GM19455 (cell line): ENCODE results near the gene SULT1A4.
"Not testable (repeated sequence)": the region's sequence is repeated elsewhere in the genome, so short reads cannot be mapped to it uniquely, and the experiment has no call there.

Experiments
- ATAC-seq: cut with Tn5 transposase; IDR thresholded peaks from one replicate; pipeline ENCODE4 v1.9.1; 2021; ENCODE audit not compliant: unreplicated experiment

The SULT1A4 gene

GRCh38 chr16:29459706-29460646 lies at the start of gene SULT1A4:
TSS of gene SULT1A4 (plus strand) at chr16:29459913. CDS start at chr16:29461386, 1,473 bp downstream.
- ATAC-seq: not testable (repeated sequence)

GRCh38 chr16:29423587-29423986 lies 36.1 kb upstream of the SULT1A4 start:
- not testable (repeated sequence) for ATAC-seq

GRCh38 chr16:29425390-29425789 lies 34.3 kb upstream of the SULT1A4 start:
- ATAC-seq: not testable (repeated sequence)

GRCh38 chr16:29453754-29454153 lies 6.0 kb upstream of the SULT1A4 start:
- ATAC-seq: peak; percentile 14

- peak; percentile 88 for ATAC-seq
Measured at GRCh38 chr16:29454269-29454668, 5.4 kb upstream of the SULT1A4 start, which contains the start of the genes BOLA2 and SLX1B. TSS of gene BOLA2 (minus strand) at chr16:29454351. CDS start at chr16:29454253, 98 bp downstream. TSS of gene SLX1B (plus strand) at chr16:29454533.

GRCh38 chr16:29454828-29455227 lies 4.9 kb upstream of the SULT1A4 start:
- ATAC-seq: peak; percentile 62

GRCh38 chr16:29457660-29458059 lies 2.1 kb upstream of the SULT1A4 start:
- not testable (repeated sequence) for ATAC-seq

GRCh38 chr16:29460647-29461030 lies 926 bp downstream of the SULT1A4 start:
- ATAC-seq: not testable (repeated sequence)

DNA sequence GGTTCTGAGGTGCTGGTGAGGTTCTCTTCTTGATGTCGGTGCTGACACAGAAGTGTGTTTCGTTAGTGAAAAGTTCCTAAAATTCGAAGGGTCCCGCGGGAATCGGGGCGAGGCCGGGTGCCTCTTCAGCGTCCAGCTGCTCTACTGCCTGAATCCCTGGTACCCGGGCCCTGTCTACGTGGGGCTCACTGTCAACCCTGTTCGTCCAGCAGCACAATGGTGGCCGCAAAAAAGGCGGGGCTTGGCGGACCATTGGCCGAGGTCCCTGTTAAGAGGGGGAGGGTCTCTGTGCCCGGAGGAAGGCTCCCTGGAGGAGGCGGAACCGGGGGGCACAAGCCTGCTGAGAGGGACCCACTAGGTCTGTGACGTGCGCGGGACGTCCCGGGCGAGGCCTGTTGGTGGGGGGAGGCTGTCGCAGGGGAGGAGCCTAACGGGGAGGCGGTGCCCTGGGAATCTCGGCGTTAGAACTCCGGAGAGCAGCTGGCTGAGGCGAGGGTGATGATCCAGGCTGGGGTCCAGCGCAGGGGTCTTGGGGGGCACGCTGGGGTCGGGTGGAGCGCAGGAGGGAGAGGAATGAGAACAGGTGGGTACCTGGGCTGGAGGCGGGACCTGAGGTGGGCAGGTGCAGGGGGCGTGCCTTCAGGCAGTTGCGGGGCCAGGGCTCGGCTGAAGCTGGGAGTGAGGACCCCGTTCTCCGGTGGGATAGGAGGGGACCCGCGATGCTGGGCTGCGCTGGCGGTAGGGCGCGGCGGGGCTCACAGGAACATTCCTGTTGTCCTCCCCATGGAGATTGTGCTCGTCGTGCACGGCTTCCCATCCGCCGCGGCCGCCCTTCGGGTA lies 6.5 kb downstream of the SULT1A4 start:
- ATAC-seq: not testable (repeated sequence)

DNA sequence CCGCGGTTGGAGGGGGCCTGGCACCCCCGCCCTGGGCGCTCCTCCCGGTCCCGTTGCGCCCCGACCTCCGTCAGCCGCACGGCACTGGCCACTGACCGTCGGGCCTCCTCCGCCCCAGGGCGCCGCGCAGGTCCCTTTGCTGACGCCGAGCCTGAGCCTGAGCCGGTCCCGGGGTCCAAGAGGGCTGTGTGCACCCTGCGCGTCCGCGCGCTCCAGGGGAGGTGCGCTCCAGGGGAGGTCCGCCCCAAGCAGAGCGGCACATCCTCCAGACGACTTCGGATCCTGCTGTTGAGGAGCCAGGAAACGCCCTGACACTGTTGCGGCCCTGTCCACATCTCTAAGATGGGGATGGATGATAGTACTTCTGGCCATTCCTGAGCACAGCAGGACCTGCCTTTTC lies 7.2 kb downstream of the SULT1A4 start:
- not testable (repeated sequence) for ATAC-seq

DNA sequence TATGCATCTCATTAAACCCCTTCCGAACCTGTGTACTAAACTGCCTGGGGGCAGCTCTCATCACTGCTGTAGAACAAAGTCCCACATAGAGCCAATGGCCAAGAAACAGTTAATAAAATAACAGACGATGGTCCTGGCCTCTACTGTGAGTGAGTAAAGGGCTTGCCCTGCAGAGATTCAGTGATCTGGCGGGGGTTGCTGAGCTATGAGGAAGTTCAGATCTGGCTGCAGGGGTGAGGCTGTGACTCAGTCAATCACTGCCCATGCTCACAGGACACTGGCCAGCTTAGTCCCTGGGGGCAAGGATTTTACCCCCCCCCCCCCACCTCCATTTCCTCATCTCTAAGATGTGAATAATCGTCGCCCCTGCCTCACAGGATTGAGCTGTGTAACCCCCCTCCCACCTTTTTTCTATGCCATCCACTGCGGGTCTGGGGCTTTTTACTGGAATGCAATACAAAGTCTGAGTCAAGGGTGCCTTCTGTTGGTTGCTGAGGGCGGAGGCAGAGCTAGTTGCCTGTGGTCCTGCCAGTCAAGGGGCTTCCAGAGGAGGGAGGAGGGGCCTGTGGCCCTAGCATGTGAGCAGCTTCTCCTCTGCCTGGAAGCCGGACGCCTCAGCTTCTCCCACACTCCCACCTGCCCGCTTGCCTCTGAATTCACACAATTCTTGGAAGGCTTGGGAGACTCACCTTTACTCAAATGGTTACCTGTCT lies 8.1 kb downstream of the SULT1A4 start:
- not testable (repeated sequence) for ATAC-seq

GRCh38 chr16:29469660-29470059 lies 9.9 kb downstream of the SULT1A4 start:
- not testable (repeated sequence) for ATAC-seq

- not testable (repeated sequence) for ATAC-seq
Measured at GRCh38 chr16:29472065-29472464, 12.4 kb downstream of the SULT1A4 start.

GRCh38 chr16:29482276-29482675 lies 22.6 kb downstream of the SULT1A4 start:
- ATAC-seq: not testable (repeated sequence)

DNA sequence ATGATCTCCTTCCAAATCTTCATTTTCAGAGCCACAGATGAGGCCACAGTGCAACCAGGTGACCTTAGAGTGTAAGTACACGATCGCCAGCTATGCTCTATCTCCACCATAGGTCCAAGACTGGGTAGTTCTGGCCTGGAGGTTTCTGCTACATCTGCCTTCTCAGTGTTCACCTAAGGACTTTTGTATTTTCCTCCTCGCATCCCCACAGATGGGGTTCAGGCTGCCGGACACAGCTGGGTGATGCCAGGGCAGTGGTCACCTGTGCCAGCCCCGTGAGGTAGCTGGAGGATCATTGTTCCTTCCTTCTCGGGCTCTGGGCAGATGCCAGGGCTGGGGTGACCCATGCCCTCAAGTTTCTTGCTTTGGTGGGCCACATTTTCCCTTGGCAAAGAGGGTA lies 46.6 kb downstream of the SULT1A4 start, which contains the start of gene NPIPB12:
TSS of gene NPIPB12 (minus strand) at position 101 of the 400 bp plus-strand sequence.
- ATAC-seq: not testable (repeated sequence)
